Measurements from ENCODE around the gene RYR2. TPM values are rescaled to one million over a fixed set of nuclear protein-coding genes. Genes with fewer than 3 reads are reported as not detected.

Gene RYR2
- total RNA-seq, 1 donor from 2014 or later = 47.0 TPM

GRCh38 chr1:237638555-237638954 lies 596.6 kb downstream of the RYR2 start:
- Mint-ChIP-seq H3K4me1 (ENCODE audit: low read depth, unreplicated experiment) (no peaks in the 10 kb centered on the region), H3K4me3 (ENCODE audit: unreplicated experiment) (no peak overlapping the region), H3K27ac (ENCODE audit: unreplicated experiment) (no peak overlapping the region), H3K9me3 (ENCODE audit: unreplicated experiment) (peaks cover 2% of the 10 kb centered on the region), H3K36me3 (ENCODE audit: unreplicated experiment) (no peaks in the 10 kb centered on the region), H3K27me3 (ENCODE audit: unreplicated experiment) (peaks cover 4% of the 10 kb centered on the region)
- TF ChIP-seq CTCF (IDR thresholded peaks at IDR 0.05; ENCODE audit: partially characterized antibody, unreplicated experiment) = no peak
- DNase-seq = no peak

GRCh38 chr1:237640011-237640671 lies 598.2 kb downstream of the RYR2 start:
- no peak overlapping the region for H3K27ac Mint-ChIP-seq (ENCODE audit: unreplicated experiment)
- DNase-seq = no peak
- H3K36me3 Mint-ChIP-seq (ENCODE audit: unreplicated experiment) = no peaks in the 10 kb centered on the region
- no peak for TF ChIP-seq CTCF (IDR thresholded peaks at IDR 0.05; ENCODE audit: partially characterized antibody, unreplicated experiment)
- no peaks in the 10 kb centered on the region for H3K4me1 Mint-ChIP-seq (ENCODE audit: low read depth, unreplicated experiment)
- peaks cover 4% of the 10 kb centered on the region for H3K27me3 Mint-ChIP-seq (ENCODE audit: unreplicated experiment)
- peaks cover 2% of the 10 kb centered on the region for H3K9me3 Mint-ChIP-seq (ENCODE audit: unreplicated experiment)
- no peak overlapping the region for H3K4me3 Mint-ChIP-seq (ENCODE audit: unreplicated experiment)

GRCh38 chr1:237640966-237641365 lies 599.0 kb downstream of the RYR2 start:
- TF ChIP-seq CTCF (IDR thresholded peaks at IDR 0.05; ENCODE audit: partially characterized antibody, unreplicated experiment) = no peak
- Mint-ChIP-seq H3K27ac (ENCODE audit: unreplicated experiment) (no peak overlapping the region), H3K9me3 (ENCODE audit: unreplicated experiment) (no peaks in the 10 kb centered on the region), H3K4me3 (ENCODE audit: unreplicated experiment) (no peak overlapping the region), H3K36me3 (ENCODE audit: unreplicated experiment) (no peaks in the 10 kb centered on the region), H3K27me3 (ENCODE audit: unreplicated experiment) (peaks cover 4% of the 10 kb centered on the region), H3K4me1 (ENCODE audit: low read depth, unreplicated experiment) (no peaks in the 10 kb centered on the region)
- DNase-seq = no peak

- Mint-ChIP-seq H3K36me3 (ENCODE audit: unreplicated experiment) (no peaks in the 10 kb centered on the region), H3K9me3 (ENCODE audit: unreplicated experiment) (no peaks in the 10 kb centered on the region), H3K27ac (ENCODE audit: unreplicated experiment) (no peak overlapping the region), H3K4me3 (ENCODE audit: unreplicated experiment) (no peak overlapping the region), H3K27me3 (ENCODE audit: unreplicated experiment) (no peaks in the 10 kb centered on the region), H3K4me1 (ENCODE audit: low read depth, unreplicated experiment) (peaks cover 4% of the 10 kb centered on the region)
- TF ChIP-seq CTCF (IDR thresholded peaks at IDR 0.05; ENCODE audit: partially characterized antibody, unreplicated experiment) = no peak
- DNase-seq = no peak
Observed at GRCh38 chr1:237650809-237651208, 608.8 kb downstream of the RYR2 start.

GRCh38 chr1:237655778-237656177 lies 613.8 kb downstream of the RYR2 start:
- DNase-seq = no peak
- no peaks in the 10 kb centered on the region for H3K4me1 Mint-ChIP-seq (ENCODE audit: low read depth, unreplicated experiment)
- H3K27me3 Mint-ChIP-seq (ENCODE audit: unreplicated experiment) = no peaks in the 10 kb centered on the region
- H3K4me3 Mint-ChIP-seq (ENCODE audit: unreplicated experiment) = no peak overlapping the region
- TF ChIP-seq CTCF (IDR thresholded peaks at IDR 0.05; ENCODE audit: partially characterized antibody, unreplicated experiment) = no peak
- H3K27ac Mint-ChIP-seq (ENCODE audit: unreplicated experiment) = no peak overlapping the region
- H3K36me3 Mint-ChIP-seq (ENCODE audit: unreplicated experiment) = no peaks in the 10 kb centered on the region
- no peaks in the 10 kb centered on the region for H3K9me3 Mint-ChIP-seq (ENCODE audit: unreplicated experiment)
